GM18861 (cell line): ENCODE results near the gene SNX2.
"Not testable (repeated sequence)": the region's sequence is repeated elsewhere in the genome, so short reads cannot be mapped to it uniquely, and the experiment has no call there.

Source experiments
- ATAC-seq: cut with Tn5 transposase; IDR thresholded peaks from one replicate; pipeline ENCODE4 v1.9.1; 2021; ENCODE audit not compliant: unreplicated experiment

Gene SNX2, protein sequence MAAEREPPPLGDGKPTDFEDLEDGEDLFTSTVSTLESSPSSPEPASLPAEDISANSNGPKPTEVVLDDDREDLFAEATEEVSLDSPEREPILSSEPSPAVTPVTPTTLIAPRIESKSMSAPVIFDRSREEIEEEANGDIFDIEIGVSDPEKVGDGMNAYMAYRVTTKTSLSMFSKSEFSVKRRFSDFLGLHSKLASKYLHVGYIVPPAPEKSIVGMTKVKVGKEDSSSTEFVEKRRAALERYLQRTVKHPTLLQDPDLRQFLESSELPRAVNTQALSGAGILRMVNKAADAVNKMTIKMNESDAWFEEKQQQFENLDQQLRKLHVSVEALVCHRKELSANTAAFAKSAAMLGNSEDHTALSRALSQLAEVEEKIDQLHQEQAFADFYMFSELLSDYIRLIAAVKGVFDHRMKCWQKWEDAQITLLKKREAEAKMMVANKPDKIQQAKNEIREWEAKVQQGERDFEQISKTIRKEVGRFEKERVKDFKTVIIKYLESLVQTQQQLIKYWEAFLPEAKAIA

DNA sequence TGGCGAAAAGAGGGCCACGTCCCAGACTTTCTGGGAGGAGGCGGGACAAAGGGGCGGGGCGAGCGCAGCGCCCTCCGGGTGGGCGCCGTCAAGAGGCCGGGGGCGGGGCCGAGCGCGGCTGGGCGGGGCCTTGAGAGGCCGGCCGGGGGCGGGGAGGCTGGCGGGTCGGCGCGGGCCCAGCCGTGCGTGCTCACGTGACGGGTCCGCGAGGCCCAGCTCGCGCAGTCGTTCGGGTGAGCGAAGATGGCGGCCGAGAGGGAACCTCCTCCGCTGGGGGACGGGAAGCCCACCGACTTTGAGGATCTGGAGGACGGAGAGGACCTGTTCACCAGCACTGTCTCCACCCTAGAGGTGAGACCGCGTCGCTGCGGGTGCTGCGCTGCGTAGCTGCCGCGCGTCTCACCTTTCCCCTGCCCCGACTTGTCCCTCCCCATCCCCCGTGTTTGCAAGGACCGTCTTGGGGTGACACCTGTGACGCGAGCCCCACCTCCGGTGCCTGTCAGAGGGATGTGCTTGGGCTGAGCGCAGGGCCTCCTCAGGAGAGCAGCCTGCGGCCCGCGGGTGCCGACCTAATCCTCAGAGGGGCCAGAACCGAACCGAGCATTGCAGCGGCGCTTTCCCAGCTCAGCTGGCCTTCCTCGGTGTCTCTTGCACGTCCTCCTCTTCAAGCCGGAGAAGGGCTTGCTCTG, at the start of gene SNX2:
Gene SNX2, plus strand, starts transcription at position 220 of the 689 bp plus-strand sequence. Its CDS starts 24 bp downstream, at position 244.
- ATAC-seq: peak; percentile 73

DNA sequence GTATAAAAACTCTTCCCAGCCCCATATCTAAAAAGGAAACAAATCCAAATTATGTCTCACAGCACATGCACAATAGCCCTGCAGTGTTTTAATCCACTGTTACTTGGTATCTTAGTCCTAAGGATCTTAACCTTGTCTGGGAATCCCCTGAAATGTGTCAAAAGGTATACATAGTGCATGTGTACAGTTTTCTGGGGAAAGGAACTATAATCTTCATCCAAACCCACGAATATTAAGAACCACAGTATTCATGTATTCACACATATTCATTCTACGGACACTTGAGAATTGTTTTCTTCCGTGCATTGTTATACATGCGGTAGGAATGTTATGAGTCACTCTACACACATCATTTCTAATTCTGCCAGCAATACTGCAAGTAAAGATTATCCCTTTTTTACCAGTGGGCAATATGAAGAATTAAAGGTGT, 47.8 kb upstream of the SNX2 start:
- peak; percentile 54 for ATAC-seq

DNA sequence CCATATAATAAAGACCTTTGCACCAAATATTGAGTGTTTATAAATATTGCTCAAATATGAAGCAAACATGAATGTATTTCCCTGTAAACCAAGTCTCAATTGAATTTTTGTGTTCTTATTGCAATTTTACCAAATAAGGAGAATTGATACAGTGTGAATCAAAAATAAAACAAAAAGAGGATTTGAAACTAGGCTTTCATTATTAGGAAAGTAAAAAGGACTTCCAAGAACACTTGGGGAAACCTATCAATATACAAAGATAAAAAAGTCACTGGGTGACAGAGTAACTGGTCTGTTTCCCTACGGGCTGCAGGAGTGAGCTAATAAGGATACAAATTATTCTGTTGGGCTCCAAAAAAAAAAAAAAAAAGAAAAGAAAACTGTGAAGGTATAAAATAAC, 44.8 kb upstream of the SNX2 start:
- no peak for ATAC-seq

DNA sequence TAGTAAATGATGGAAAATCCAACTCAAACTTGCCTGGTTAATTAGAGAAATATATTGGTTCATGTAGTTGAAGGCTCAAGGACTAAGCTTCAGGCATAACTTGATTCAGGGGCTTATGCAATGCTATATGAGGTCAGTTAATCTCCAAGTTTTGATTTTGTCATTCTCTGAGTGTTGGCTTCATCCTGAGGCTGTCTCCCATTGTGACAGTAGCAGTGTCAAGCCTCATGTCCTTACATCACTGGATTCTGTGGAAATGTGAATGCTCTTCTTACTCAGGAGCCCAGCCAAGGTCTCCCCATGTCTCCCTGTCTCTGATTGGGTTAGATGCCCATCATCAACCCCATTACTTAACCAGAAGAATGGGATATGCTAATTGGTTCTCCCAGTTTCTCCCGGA, 44.4 kb upstream of the SNX2 start:
- ATAC-seq: no peak

DNA sequence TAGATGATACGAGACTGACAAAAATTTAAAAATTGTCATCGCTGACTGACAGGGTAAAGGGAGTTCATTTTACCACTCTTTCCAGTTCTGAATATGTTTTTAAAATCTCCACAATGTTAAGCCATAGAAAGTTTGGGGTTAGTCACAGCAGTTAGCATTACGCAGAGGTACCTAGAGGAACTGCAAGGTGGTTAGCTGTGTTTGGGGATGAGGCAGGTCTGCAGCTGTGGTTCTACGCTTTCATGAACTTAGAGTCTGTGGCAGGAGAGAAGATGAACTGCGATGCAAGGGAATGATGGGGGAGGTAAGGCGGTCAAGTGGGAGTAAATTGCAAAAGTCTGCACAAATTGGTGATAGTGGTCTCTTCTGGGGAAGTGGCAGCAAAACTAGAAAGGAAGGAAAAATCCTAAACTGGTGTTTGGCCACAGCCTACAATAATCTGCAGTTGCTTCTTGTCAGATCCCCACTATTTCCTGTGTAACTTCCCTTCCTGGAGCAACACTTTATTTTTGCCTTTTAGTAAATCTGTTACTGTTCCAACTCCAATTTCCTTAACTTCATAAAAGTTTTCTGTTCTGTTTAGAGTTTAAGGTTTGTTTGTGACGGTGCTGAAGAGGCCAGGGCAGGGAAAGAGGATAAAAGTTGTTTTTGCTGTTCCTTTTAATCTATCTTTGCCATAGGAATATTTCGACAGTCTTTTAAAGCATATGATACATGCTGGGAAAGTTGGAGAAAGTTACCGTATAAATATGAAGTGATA, 38.6 kb upstream of the SNX2 start:
- ATAC-seq: peak; percentile 86

DNA sequence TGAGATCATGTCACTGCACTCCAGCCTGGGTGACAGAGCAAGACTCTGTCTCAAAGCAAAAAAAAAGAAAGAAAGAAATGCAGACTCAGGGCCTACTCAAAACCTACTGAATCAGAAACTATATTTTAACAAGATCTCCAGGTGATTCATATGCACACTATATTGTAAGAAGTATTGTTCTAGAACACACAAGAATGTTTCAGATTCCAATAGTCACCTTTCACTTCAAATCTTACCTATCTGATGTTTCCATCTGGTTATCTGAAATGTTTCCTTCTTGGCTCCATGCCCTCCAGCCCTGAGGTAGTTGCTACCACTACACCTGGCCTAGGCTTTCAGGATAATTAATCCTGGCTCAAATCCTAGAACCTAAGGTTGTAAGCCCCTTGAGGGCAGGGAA, 36.8 kb upstream of the SNX2 start:
- ATAC-seq: no peak

DNA sequence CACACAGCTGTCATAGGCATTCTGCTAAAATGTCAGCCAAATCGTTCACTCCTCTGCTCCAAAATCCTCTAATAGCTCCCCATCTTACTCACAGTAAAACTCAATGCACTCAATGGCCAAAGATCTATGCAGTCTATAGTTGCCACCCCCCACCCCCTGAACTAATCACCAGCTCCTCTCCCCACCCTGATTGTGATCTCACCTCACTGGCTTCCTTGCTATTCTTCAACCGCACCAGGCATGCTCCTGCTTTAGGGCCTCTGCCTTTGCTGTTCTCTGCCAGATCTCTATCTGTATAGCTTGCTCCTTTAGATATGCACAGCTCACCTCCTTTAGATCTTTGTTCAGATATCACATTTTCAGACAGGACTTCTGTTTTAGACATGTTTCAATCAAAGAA, 33.2 kb upstream of the SNX2 start:
- no peak for ATAC-seq

DNA sequence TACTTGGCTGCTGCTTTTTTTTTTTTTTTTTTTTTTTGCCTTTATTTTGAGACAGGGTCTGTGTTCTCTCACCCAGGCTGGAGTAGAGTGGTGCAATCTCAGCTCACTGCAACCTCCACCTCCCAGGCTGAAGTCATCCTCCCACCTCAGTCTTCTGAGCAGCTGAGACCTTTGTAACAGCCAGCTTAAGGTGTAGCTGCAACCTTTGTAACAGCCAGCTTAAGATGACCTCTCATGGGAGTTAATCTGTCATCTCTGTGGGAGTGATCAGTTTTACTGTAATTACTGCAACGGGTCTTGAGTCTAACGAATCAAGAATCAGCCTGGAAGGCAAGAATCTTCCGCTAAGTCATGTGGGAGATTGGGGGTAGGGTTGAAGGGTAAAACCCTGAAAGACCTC, 31.6 kb upstream of the SNX2 start:
- no peak for ATAC-seq

DNA sequence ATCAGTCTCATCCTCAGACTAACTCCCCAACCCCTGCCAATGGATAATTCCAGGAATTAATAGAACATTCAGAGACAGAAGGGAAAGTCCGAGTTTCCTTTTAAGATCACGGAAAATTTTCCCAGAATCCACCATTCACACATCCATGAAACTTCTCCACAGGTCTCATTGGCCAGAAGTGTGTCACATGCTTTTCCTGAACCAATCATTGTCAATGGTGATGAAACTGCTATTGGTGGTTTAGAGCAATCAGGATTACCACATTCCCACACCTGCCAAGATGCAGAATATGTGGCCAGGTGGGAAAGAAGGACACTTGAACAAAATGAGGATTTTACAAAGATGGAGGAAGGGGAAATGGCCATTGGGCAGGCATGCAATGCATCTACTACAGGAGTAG, 29.3 kb upstream of the SNX2 start:
- ATAC-seq: no peak

DNA sequence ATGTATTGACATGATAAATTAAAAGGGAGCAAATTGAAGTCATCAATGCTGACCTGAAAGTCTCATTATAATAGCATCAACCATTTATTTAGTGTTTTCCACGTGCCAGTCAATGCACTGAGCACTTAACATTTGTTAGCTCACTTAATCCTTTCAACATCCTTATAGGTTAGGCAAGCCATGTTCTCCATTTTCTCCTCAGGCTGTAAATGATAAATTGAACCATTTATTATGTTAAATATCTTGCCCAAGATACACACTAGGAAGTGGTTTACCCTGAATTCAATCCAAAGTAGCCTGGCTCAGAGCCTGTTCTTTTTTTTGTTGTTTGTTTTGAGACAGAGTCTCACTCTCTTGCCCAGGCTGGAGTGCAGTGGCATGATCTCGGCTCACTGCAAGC, 25.0 kb upstream of the SNX2 start:
- no peak for ATAC-seq

DNA sequence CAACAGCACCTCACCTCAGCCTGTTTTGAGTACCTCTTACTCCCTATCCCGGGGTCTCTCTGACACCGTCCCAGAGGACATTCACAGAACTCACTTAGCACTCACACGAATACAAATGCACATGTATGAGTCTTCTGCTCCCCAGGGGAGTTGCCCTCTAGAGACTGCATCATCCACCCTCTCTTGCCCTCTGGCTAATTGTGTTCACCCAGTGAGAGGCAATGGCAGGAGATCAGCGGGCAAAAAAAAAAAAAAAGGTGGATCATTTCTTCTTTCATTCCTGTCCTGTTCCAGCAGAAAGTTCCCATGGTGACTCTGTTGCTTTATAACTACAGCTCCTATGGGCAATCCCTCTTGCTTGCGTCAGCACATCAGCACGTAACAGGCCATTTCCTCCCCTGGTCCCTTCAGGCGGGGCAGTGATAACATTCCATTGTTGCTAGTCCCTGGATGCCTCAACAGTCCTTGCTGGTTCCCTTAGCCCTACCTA, 23.5 kb upstream of the SNX2 start:
- no peak for ATAC-seq

DNA sequence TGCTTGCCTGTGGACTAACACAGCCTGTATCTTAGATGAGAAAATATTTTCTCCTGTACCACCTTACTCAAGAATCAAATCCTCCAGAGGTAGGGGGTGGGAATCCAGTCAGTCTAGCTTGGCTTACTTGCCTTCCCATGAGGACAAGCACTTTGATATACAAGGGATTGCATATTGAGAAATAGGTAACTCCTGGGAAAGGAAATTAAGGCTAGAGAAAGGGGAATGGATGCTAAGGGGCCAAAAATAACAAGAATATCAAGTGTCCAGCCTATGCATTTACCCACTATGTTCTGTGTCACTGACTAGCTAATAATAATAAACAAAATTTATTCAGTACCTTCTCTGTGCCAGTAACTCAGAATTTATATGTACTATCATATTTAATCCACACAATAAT, 21.4 kb upstream of the SNX2 start:
- ATAC-seq: no peak

DNA sequence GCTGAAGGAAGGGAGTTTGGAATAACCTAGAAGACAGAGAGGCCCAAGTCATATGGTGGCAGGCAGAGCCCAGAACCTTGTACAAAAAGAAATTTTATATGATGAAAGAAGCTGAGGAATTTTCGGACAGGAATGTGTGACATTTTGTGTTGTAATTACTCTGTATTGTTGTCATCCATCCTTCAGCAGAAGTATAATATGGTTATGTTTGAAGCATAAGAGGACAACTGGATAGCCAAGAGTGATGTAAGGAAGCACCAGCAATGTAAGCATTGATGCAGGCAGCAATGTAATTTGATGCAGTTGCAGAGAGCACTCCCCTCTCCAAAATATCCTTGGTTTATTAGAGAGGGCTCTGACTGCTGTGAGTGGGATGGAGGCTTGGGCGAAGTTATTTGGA, 19.1 kb upstream of the SNX2 start:
- no peak for ATAC-seq

DNA sequence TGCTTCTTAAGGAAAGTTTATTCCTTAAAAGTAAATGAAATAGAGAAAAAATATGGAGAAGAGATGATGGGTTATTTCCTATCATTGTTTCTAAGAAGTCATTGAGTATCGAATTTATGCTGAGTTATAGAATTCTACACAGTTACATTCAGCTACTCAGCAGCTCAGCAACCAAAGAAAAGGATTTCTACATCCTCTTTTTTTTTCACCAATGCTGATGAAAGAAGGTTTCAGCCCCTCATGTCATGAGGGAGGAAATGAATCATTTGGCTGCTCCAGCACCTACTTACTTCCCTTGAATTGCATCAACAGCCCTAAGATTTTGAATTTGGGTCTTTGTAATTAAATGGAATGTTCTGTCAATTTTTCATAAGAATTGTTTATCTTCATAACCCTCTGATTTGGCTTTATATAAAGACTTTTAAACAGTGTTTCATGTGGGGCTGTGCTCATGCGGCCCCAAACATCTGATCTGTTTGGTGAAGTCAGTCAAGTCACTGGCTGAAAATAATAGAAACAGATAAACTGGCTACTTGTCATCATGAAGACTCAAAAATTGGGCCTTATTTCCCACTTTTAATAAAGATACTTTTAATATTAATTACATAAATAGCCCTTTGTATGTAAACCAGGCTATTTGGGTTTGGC, 18.5 kb upstream of the SNX2 start:
- ATAC-seq: peak; percentile 81

DNA sequence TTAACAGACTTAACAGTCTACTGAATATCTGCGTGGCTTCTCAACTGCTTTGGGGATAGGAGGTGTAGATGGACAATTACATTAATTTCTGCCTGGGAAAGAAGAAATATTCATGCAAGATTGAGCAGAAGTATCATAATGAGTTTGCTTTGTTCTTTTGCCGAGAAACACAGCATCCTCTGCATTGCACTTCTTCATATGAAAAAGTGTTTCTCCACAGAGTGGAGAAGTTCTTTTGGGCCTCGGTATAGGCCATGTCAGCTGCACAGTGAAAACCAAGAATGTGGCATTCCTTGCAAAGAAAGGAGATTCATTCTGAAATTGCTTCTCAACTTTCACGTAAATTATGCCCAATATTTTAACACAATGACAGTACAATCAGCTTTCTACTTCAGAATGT, 17.6 kb upstream of the SNX2 start:
- peak; percentile 53 for ATAC-seq

DNA sequence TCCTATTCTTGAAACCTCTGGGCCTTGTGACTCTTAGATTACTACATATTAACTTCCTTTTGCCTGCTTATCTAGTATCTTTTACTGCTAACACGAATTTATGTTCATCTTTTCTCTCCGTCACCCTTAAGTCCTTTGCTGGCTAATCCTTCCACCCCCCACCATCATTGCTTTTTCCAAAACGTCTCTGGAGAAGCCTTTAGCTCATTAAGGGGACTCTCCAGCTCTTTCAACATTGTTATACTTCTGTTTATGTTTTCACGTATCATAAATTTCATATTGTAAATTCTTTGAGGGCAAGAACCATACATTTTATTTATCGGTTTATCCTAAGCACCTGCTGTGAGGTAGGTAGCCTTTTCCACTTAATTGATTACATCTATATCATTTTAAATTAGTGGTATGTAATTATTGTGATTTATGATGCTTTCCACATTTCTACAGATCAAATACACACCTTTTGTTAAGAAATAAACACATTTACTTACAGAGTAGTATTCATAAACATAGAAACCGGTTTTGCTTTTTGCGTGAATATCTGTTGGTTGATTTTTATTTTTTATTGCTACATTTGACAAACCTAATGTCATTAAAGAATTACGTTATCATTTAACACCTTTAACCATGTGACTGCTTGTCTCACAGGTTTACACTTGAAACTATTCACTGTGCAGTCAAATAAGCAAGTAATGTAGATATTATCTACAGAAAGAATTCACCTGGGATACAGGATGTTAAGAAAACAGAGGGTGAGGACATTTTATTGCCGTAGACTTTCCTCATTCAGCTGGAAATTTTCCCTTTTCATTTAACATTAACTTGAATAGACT, 15.4 kb upstream of the SNX2 start:
- no peak for ATAC-seq

DNA sequence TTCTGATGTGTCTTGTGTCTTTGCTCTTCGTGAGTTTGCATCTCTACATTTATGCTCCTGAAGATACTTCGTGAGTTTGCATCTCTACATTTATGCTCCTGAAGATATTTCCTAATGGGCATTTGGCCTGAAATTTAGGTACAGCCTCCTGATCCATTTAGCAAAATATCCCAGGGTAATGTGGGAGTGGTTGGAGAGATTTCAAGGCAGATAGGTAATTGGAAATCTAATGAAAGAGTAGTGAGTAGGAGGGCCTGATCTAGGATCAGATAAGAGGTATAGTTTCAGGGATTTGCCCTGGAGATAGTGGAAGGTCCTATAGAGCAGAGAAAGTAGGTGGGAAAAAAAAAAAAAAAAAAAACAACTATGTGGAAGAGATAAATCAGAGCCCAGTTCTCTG, 14.6 kb upstream of the SNX2 start:
- ATAC-seq: no peak

DNA sequence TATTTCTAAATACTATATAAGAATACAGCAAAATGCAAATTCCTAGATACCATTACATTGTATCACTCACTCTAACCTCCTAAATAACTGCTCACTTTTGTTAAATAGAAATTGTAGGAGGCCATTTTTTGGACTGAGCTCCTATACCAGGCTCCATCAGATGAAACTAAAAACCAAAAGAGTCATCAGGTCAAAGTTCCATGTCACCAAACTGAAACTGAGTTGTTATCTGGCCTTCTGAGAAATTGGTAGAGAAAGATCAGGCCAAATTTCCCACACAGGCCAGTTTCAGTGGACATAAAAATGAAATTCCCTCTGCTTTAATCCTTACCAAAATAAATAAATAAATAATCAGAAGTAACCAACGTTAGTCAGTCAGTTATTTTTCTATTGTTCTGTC, 13.8 kb upstream of the SNX2 start:
- no peak for ATAC-seq

DNA sequence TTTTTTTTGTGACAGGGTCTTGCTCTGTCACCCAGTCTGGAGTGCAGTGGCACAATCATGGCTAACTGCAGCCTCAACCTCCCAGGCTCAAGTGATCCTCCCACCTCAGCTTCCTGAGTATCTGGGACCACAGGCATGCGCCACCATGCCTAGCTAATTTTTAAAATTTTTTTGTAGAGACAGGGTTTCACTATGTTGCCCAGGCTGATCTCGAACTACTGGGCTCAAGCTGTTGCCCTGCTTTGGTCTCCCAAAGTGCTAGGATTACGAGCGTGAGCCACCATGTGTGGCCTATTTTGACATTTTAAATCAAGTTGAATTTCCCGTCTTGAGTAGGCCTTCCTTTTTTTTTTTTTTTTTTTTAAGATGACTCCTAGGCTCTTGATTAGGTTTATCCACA, 13.0 kb upstream of the SNX2 start:
- not testable (repeated sequence) for ATAC-seq

DNA sequence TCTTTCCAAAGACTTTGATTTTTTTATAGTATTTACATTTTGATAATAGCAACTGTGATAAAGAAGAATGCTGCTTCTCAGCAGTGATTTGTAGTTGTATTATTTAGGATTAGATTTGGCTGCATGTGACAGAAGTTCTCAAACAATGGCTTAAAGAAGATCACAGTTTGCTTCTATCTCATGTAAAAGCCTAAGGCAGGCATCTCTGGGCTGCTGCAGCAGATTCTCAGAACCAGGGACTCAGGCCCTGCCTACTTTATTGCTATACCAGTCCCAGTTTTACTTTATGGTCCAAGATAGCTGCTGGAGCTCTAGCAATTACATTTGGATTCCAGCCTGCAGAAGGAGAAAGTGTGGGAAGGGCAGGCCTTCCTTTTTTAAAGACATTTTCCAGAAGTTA, 8.8 kb upstream of the SNX2 start:
- ATAC-seq: no peak
